HepG2 (cell line): ENCODE measurements around the gene DNMT3A. TPM values are rescaled to one million over a fixed set of nuclear protein-coding genes. Genes with fewer than 3 reads are reported as not detected.

Source experiments
- CCDC6 ChIP-seq: sonication (generic); formaldehyde crosslinking; IDR thresholded peaks from 2 replicates; pipeline ENCODE4 v1.8.1; 2022; ENCODE audit warnings: mild to moderate bottlenecking, missing genetic modification reagents, moderate library complexity
- EEA1 ChIP-seq: sonication (generic); formaldehyde crosslinking; IDR thresholded peaks from 2 replicates; pipeline ENCODE4 v1.5.1; 2020; ENCODE audit warnings: mild to moderate bottlenecking, missing genetic modification reagents, borderline replicate concordance
- FOXK1 ChIP-seq: sonication (generic); formaldehyde crosslinking; IDR thresholded peaks from 2 replicates; pipeline ENCODE4 v1.4.0; 2020; ENCODE audit warnings: low read depth, missing genetic modification reagents, borderline replicate concordance
- GATAD2A ChIP-seq: IDR thresholded peaks from 2 replicates; pipeline ENCODE4 v1.6.1; 2016
- ISL2 ChIP-seq: sonication (generic); formaldehyde crosslinking; IDR thresholded peaks from 2 replicates; pipeline ENCODE4 v1.5.0; 2020; ENCODE audit warnings: missing genetic modification reagents
- PHF20 ChIP-seq: sonication (generic); formaldehyde crosslinking; IDR thresholded peaks from 2 replicates; pipeline ENCODE4 v1.5.0; 2020; ENCODE audit warnings: mild to moderate bottlenecking, missing genetic modification reagents
- SNAI1 ChIP-seq: sonication (generic); formaldehyde crosslinking; IDR thresholded peaks from 2 replicates; pipeline ENCODE4 v1.5.0; 2020; ENCODE audit warnings: mild to moderate bottlenecking, missing genetic modification reagents, borderline replicate concordance
- TOPORS ChIP-seq: sonication (generic); formaldehyde crosslinking; IDR thresholded peaks from 2 replicates; pipeline ENCODE4 v1.8.0; 2023; ENCODE audit warnings: mild to moderate bottlenecking, missing genetic modification reagents
- XRCC5 ChIP-seq: fragments of 200-400 bp; formaldehyde crosslinking; optimal IDR thresholded peaks from 2 replicates; pipeline ENCODE3; 2017; ENCODE audit warnings: mild to moderate bottlenecking, low read length
- ZSCAN20 ChIP-seq: sonication (generic); formaldehyde crosslinking; IDR thresholded peaks from 2 replicates; pipeline ENCODE4 v1.4.0; 2020; ENCODE audit warnings: missing genetic modification reagents, mild to moderate bottlenecking, borderline replicate concordance
- polyA plus RNA-seq, 8 experiments: library from polyadenylated mRNA; depleted of rRNA in 3 of 8; stranded (reverse) in 7 of 8; unstranded in 1 of 8; fragments of >200 nt; fragmentation: Illumina TruSeq in 4 of 8; extraction: Trizol in 4 of 8; gene quantifications; 2 replicates each; pipeline versions ENCODE4 v1.2.1 to v1.2.3, GENCODE V29; 2011 to 2016; ENCODE audit warnings: low read depth in 4 of 8, missing spikeins in 1 of 8, mixed read lengths in 1 of 8; ENCODE audit not compliant: insufficient read depth in 1 of 8
- total RNA-seq, 5 experiments: library from RNA; depleted of rRNA; stranded (reverse); fragments of >200 nt; fragmentation: Illumina TruSeq; extraction: Trizol; gene quantifications; 2 replicates each; pipeline ENCODE4 v1.2.3, GENCODE V29; 2016; ENCODE audit warnings: low read depth in 1 of 5
- TF ChIP-seq, protein P1 (sequence below): sonication (generic); formaldehyde crosslinking; conservative IDR thresholded peaks from 2 replicates; pipeline ENCODE4 v1.4.0; 2020; ENCODE audit warnings: mild to moderate bottlenecking, missing genetic modification reagents, moderate library complexity
- TF ChIP-seq, protein P2 (sequence below): sonication (generic); formaldehyde crosslinking; IDR thresholded peaks from 2 replicates; pipeline ENCODE4 v1.5.0; 2020; ENCODE audit warnings: mild to moderate bottlenecking, missing genetic modification reagents
- TF ChIP-seq, protein P3 (sequence below): sonication (generic); formaldehyde crosslinking; IDR thresholded peaks from 2 replicates; pipeline ENCODE4 v1.4.0; 2020; ENCODE audit warnings: missing genetic modification reagents, mild to moderate bottlenecking, borderline replicate concordance
- TF ChIP-seq, protein P4 (sequence below): IDR thresholded peaks from 2 replicates; pipeline ENCODE4 v1.6.1; 2012; ENCODE audit warnings: low read depth, low read length, improper control_type of control experiment
- TF ChIP-seq, protein P5 (sequence below): sonication (generic); formaldehyde crosslinking; IDR thresholded peaks from 2 replicates; pipeline ENCODE4 v1.4.0; 2020; ENCODE audit warnings: missing genetic modification reagents, low read depth, mild to moderate bottlenecking, borderline replicate concordance

The DNMT3A gene
- total and polyA plus RNA-seq, 2 of the 13 experiments (the other 11 are each of a cell fraction or from before 2014, with no cell fraction given) = 14.7 to 29.1 TPM

DNA sequence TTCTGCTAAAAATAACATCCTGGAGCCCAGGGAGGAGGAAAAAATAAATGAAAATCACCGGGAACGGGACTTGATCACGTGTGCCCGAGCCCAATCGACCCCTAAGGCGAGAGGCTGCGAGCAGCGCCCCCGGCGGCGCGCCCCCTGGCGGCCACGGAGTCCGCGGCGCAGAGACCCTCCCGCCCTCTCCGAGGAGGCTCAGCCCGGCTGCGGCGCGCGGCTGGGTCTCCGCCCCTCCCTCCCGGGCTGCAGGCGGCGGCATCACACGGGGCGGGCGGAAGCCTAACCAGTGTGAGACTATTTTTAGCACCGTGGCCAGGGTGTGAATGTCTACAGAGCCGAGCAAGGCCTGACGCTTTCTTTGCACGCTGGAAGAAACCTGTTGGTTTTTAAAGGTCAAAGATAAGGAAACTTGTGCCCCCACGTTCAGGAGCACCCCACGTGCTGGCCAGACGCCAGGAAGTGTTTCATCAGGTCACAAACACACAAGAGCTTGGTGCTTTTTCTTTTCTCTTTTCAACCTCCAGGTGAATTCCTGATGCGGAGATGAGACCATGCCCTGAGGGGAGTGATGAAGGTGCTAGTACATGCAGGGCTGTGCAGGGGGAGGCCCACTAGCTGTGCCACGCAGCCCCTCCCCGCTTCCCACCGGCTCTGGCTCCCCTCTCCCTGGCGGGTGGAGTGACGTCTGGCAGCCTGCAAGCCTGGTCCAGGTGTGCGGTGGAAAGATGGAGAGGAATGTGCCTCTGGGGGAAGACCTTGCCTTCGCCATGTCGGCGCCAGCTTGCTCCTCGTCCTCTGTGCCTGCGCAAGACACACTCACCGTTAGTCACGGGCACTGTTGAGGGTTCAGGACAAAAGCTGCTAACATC is 35.3 kb upstream of the DNMT3A start (continued):
- TF ChIP-seq, protein P1, sequence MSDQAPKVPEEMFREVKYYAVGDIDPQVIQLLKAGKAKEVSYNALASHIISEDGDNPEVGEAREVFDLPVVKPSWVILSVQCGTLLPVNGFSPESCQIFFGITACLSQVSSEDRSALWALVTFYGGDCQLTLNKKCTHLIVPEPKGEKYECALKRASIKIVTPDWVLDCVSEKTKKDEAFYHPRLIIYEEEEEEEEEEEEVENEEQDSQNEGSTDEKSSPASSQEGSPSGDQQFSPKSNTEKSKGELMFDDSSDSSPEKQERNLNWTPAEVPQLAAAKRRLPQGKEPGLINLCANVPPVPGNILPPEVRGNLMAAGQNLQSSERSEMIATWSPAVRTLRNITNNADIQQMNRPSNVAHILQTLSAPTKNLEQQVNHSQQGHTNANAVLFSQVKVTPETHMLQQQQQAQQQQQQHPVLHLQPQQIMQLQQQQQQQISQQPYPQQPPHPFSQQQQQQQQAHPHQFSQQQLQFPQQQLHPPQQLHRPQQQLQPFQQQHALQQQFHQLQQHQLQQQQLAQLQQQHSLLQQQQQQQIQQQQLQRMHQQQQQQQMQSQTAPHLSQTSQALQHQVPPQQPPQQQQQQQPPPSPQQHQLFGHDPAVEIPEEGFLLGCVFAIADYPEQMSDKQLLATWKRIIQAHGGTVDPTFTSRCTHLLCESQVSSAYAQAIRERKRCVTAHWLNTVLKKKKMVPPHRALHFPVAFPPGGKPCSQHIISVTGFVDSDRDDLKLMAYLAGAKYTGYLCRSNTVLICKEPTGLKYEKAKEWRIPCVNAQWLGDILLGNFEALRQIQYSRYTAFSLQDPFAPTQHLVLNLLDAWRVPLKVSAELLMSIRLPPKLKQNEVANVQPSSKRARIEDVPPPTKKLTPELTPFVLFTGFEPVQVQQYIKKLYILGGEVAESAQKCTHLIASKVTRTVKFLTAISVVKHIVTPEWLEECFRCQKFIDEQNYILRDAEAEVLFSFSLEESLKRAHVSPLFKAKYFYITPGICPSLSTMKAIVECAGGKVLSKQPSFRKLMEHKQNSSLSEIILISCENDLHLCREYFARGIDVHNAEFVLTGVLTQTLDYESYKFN (CRISPR knock-in tag) = peak; percentile 42; the same call in 1 of the 2 replicates
- TF ChIP-seq, protein P2, sequence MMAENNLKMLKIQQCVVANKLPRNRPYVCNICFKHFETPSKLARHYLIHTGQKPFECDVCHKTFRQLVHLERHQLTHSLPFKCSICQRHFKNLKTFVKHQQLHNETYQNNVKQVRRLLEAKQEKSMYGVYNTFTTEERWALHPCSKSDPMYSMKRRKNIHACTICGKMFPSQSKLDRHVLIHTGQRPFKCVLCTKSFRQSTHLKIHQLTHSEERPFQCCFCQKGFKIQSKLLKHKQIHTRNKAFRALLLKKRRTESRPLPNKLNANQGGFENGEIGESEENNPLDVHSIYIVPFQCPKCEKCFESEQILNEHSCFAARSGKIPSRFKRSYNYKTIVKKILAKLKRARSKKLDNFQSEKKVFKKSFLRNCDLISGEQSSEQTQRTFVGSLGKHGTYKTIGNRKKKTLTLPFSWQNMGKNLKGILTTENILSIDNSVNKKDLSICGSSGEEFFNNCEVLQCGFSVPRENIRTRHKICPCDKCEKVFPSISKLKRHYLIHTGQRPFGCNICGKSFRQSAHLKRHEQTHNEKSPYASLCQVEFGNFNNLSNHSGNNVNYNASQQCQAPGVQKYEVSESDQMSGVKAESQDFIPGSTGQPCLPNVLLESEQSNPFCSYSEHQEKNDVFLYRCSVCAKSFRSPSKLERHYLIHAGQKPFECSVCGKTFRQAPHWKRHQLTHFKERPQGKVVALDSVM (CRISPR knock-in tag) = peak; percentile 70; the same call in 1 of the 2 replicates
- TF ChIP-seq GATAD2A (CRISPR knock-in tag) (peak; percentile 57; the same call in 1 of the 2 replicates), XRCC5 (peak; percentile 99), PHF20 (CRISPR knock-in tag) (0 out of 2 replicates have a peak, but pooled peaks have one; percentile 28), ZSCAN20 (CRISPR knock-in tag) (peak; percentile 76; the same call in 1 of the 2 replicates), ISL2 (CRISPR knock-in tag) (0 out of 2 replicates have a peak, but pooled peaks have one; percentile 55), EEA1 (0 out of 2 replicates have a peak, but pooled peaks have one; percentile 29), FOXK1 (CRISPR knock-in tag) (peak; percentile 13; the same call in 1 of the 2 replicates), TOPORS (peak; percentile 58; the same call in 1 of the 2 replicates), CCDC6 (peak; percentile 20; the same call in 1 of the 2 replicates), SNAI1 (CRISPR knock-in tag) (no peak)
- TF ChIP-seq, protein P3, sequence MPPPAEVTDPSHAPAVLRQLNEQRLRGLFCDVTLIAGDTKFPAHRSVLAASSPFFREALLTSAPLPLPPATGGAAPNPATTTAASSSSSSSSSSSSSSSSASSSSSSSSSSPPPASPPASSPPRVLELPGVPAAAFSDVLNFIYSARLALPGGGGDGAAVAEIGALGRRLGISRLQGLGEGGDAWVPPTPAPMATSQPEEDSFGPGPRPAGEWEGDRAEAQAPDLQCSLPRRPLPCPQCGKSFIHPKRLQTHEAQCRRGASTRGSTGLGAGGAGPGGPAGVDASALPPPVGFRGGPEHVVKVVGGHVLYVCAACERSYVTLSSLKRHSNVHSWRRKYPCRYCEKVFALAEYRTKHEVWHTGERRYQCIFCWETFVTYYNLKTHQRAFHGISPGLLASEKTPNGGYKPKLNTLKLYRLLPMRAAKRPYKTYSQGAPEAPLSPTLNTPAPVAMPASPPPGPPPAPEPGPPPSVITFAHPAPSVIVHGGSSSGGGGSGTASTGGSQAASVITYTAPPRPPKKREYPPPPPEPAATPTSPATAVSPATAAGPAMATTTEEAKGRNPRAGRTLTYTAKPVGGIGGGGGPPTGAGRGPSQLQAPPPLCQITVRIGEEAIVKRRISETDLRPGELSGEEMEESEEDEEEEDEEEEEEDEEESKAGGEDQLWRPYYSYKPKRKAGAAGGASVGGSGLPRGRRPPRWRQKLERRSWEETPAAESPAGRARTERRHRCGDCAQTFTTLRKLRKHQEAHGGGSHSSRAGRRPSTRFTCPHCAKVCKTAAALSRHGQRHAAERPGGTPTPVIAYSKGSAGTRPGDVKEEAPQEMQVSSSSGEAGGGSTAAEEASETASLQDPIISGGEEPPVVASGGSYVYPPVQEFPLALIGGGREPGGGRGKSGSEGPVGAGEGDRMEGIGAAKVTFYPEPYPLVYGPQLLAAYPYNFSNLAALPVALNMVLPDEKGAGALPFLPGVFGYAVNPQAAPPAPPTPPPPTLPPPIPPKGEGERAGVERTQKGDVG (CRISPR knock-in tag) = 0 out of 2 replicates have a peak, but pooled peaks have one; percentile 28
- TF ChIP-seq, protein P4, sequence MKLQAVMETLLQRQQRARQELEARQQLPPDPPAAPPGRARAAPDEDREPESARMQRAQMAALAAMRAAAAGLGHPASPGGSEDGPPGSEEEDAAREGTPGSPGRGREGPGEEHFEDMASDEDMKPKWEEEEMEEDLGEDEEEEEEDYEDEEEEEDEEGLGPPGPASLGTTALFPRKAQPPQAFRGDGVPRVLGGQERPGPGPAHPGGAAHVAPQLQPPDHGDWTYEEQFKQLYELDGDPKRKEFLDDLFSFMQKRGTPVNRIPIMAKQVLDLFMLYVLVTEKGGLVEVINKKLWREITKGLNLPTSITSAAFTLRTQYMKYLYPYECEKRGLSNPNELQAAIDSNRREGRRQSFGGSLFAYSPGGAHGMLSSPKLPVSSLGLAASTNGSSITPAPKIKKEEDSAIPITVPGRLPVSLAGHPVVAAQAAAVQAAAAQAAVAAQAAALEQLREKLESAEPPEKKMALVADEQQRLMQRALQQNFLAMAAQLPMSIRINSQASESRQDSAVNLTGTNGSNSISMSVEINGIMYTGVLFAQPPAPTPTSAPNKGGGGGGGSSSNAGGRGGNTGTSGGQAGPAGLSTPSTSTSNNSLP = no peak; the same call in 1 of the 2 replicates
- TF ChIP-seq, protein P5, sequence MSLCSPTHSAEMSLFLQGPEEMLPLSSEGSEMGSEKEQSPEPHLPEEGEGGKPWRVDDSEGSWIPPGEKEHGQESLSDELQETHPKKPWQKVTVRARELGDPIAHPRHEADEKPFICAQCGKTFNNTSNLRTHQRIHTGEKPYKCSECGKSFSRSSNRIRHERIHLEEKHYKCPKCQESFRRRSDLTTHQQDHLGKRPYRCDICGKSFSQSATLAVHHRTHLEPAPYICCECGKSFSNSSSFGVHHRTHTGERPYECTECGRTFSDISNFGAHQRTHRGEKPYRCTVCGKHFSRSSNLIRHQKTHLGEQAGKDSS (CRISPR knock-in tag) = peak; percentile 70; the same call in 1 of the 2 replicates
